A549 (cell line): ENCODE data around the gene HK1. TPM values are rescaled to one million over a fixed set of nuclear protein-coding genes. Genes with fewer than 3 reads are reported as not detected.

Experiments
- ATAC-seq, 2 experiments: fragments of 200-7000 bp in 1 of 2; fragments of >200 bp in 1 of 2; cut with Nextera tagmentation in 1 of 2; cut with Tn5 transposase in 1 of 2; 3 replicates each; pipeline versions ENCODE4 v1.8.0 to v1.9.1; 2018 to 2020; ENCODE audit warnings: mild to moderate bottlenecking in 1 of 2, moderate library complexity in 1 of 2
- CTCF ChIA-PET: fragments of 300-600 bp; sonication (Branson Sonifier 250); formaldehyde crosslinking; extraction: SDS; loops from one replicate; lab custom pipeline; 2021; ENCODE audit warnings: antibody characterized with exemption, inconsistent platforms; lab: Yijun Ruan, JAX
- POLR2A ChIA-PET: fragments of 350-600 bp; formaldehyde crosslinking; extraction: SDS; loops from one replicate; lab custom pipeline; 2021; ENCODE audit warnings: antibody characterized with exemption, inconsistent platforms; lab: Yijun Ruan, JAX
- DNase-seq, 2 experiments: peaks; one replicate each; pipeline versions ENCODE4 v3.0.0 to v3.0.0-alpha.2; 2011 to 2016; ENCODE audit warnings: low read depth in 1 of 2, low spot score in 1 of 2
- FAIRE-seq: peaks from 2 replicates; lab custom pipeline; 2011; peaks lifted over from hg19 to GRCh38; lab: Jason Lieb, UNC
- H3K27ac ChIP-seq, 2 experiments: fragments of >200 bp; sonication (Bioruptor Twin); formaldehyde crosslinking; 3 replicates each; pipeline ENCODE4 v1.5.1; 2016 to 2017
- H3K4me1 ChIP-seq: fragments of >200 bp; sonication (Bioruptor Twin); formaldehyde crosslinking; 3 replicates; pipeline ENCODE4 v1.6.1; 2016
- H3K4me2 ChIP-seq: fragments of >200 bp; sonication (Bioruptor Twin); formaldehyde crosslinking; 3 replicates; pipeline ENCODE4 v1.6.1; 2016
- H3K4me3 ChIP-seq: fragments of >200 bp; sonication (Bioruptor Twin); formaldehyde crosslinking; 3 replicates; pipeline ENCODE4 v1.5.1; 2016
- H3K9me3 ChIP-seq: fragments of >200 bp; sonication (Bioruptor Twin); formaldehyde crosslinking; 3 replicates; pipeline ENCODE4 v1.6.1; 2016
- ATOH8 ChIP-seq: fragments of 250-450 bp; sonication (Bioruptor Pico); IDR thresholded peaks from 2 replicates; pipeline ENCODE4 v1.5.0; 2020; ENCODE audit warnings: low read depth, mild to moderate bottlenecking, moderate library complexity
- BCL3 ChIP-seq: fragments of >200 bp; sonication (Bioruptor Twin); formaldehyde crosslinking; IDR thresholded peaks from 3 replicates; pipeline ENCODE4 v1.6.1; 2016
- CBX8 ChIP-seq: fragments of 200-600 bp; sonication (generic); IDR thresholded peaks from 2 replicates; pipeline ENCODE4 v1.6.1; 2016
- CEBPB ChIP-seq, 2 experiments: fragments of >200 bp in 1 of 2; sonication (Bioruptor Twin) in 1 of 2; formaldehyde crosslinking in 1 of 2; IDR thresholded peaks; 2 replicates each; pipeline ENCODE4 v1.6.1; 2012 to 2016
- CTCF ChIP-seq: fragments of >200 bp; sonication (Bioruptor Twin); formaldehyde crosslinking; IDR thresholded peaks from 3 replicates; pipeline ENCODE4 v1.5.1; 2016
- ELK1 ChIP-seq: fragments of 150-350 bp; IDR thresholded peaks from 2 replicates; pipeline ENCODE4 v1.6.1; 2014; ENCODE audit warnings: low read depth, mild to moderate bottlenecking, low read length
- FOSB ChIP-seq: fragments of 250-450 bp; sonication (Bioruptor Pico); IDR thresholded peaks from 2 replicates; pipeline ENCODE4 v1.5.0; 2020; ENCODE audit warnings: mild to moderate bottlenecking, moderate library complexity
- GATA3 ChIP-seq: IDR thresholded peaks from 2 replicates; pipeline ENCODE4 v1.6.1; 2012; ENCODE audit warnings: borderline replicate concordance
- HES2 ChIP-seq: fragments of >200 bp; sonication (Bioruptor Twin); formaldehyde crosslinking; IDR thresholded peaks from 2 replicates; pipeline ENCODE4 v1.6.1; 2016
- HEYL ChIP-seq: fragments of 250-450 bp; sonication (Bioruptor Pico); IDR thresholded peaks from 2 replicates; pipeline ENCODE4 v1.8.0; 2021; ENCODE audit warnings: mild to moderate bottlenecking, moderate library complexity
- HOXA7 ChIP-seq: fragments of 250-450 bp; sonication (Bioruptor Pico); IDR thresholded peaks from 2 replicates; pipeline ENCODE4 v1.5.0; 2020; ENCODE audit warnings: mild to moderate bottlenecking, moderate library complexity
- HOXB13 ChIP-seq: fragments of 250-450 bp; sonication (Bioruptor Pico); IDR thresholded peaks from 2 replicates; pipeline ENCODE4 v1.5.0; 2020; ENCODE audit warnings: low read depth, mild to moderate bottlenecking, moderate library complexity
- JUN ChIP-seq, 2 experiments: fragments of >200 bp; sonication (Bioruptor Twin); formaldehyde crosslinking; IDR thresholded peaks; 2 replicates in 1 of 2; 3 replicates in 1 of 2; pipeline ENCODE4 v1.6.1; 2016 to 2017
- JUNB ChIP-seq: fragments of >200 bp; sonication (Bioruptor Twin); formaldehyde crosslinking; IDR thresholded peaks from 2 replicates; pipeline ENCODE4 v1.6.1; 2016
- KDM5A ChIP-seq: fragments of 200-600 bp; sonication (generic); IDR thresholded peaks from 2 replicates; pipeline ENCODE4 v1.6.1; 2016; ENCODE audit warnings: antibody characterized with exemption, mild to moderate bottlenecking
- MAZ ChIP-seq: fragments of 150-350 bp; IDR thresholded peaks from 2 replicates; pipeline ENCODE4 v1.6.1; 2014; ENCODE audit warnings: antibody characterized with exemption, low read depth, low read length, borderline replicate concordance
- MYC ChIP-seq: IDR thresholded peaks from 2 replicates; pipeline ENCODE4 v1.6.1; 2012; ENCODE audit warnings: mild to moderate bottlenecking, inconsistent platforms, low read length, improper control_type of control experiment, borderline replicate concordance
- NR3C1 ChIP-seq: fragments of >200 bp; sonication (Bioruptor Twin); formaldehyde crosslinking; IDR thresholded peaks from 3 replicates; pipeline ENCODE4 v1.6.1; 2017
- PHF8 ChIP-seq: fragments of 200-600 bp; sonication (generic); IDR thresholded peaks from 2 replicates; pipeline ENCODE4 v1.6.1; 2016; ENCODE audit warnings: low read depth, mild to moderate bottlenecking, antibody characterized with exemption, moderate library complexity, borderline replicate concordance
- POLR2A ChIP-seq: IDR thresholded peaks from 2 replicates; pipeline ENCODE4 v1.6.1; 2012; ENCODE audit warnings: mild to moderate bottlenecking, low read length
- RAD21 ChIP-seq, 2 experiments: fragments of >200 bp in 1 of 2; sonication (Bioruptor Twin) in 1 of 2; formaldehyde crosslinking in 1 of 2; IDR thresholded peaks in 1 of 2; conservative IDR thresholded peaks in 1 of 2; 2 replicates in 1 of 2; 3 replicates in 1 of 2; pipeline ENCODE4 v1.6.1; 2012 to 2018; ENCODE audit warnings: inconsistent platforms in 1 of 2
- REST ChIP-seq: fragments of 200-600 bp; sonication (generic); IDR thresholded peaks from 2 replicates; pipeline ENCODE4 v1.6.1; 2016; ENCODE audit warnings: antibody characterized with exemption, mild to moderate bottlenecking, moderate library complexity
- SMC3 ChIP-seq: fragments of >200 bp; sonication (Bioruptor Twin); formaldehyde crosslinking; IDR thresholded peaks from 3 replicates; pipeline ENCODE4 v1.6.1; 2018; ENCODE audit warnings: inconsistent platforms
- TP53 ChIP-seq: fragments of 250-450 bp; sonication (Bioruptor Pico); IDR thresholded peaks from 2 replicates; pipeline ENCODE4 v1.5.0; 2021; ENCODE audit warnings: mild to moderate bottlenecking, moderate library complexity
- USF2 ChIP-seq: fragments of 450-650 bp; IDR thresholded peaks from 2 replicates; pipeline ENCODE4 v1.6.1; 2014; ENCODE audit warnings: antibody characterized with exemption
- ZC3H11A ChIP-seq: fragments of 450-650 bp; IDR thresholded peaks from 2 replicates; pipeline ENCODE4 v1.6.1; 2014; ENCODE audit warnings: antibody characterized with exemption, mild to moderate bottlenecking
- ZSCAN20 ChIP-seq: fragments of 250-450 bp; sonication (Bioruptor Pico); IDR thresholded peaks from 2 replicates; pipeline ENCODE4 v1.8.0; 2022; ENCODE audit warnings: mild to moderate bottlenecking, moderate library complexity
- WGBS: methylation state at CpG from one replicate; pipeline ENCODE4 v1.1.6; 2017; ENCODE audit errors: missing lambda C conversion rate; 5-methylcytosine and 5-hydroxymethylcytosine counted together
- polyA plus RNA-seq, 4 experiments: library from polyadenylated mRNA; depleted of rRNA in 3 of 4; stranded (reverse); fragments of >200 nt; fragmentation: RNase III in 1 of 4; extraction: RNeasy Plus Mini Kit Qiagen cat#74134 plus additional on column Dnase treatment in 1 of 4; gene quantifications; 2 replicates in 3 of 4; 3 replicates in 1 of 4; pipeline ENCODE4 v1.2.3, GENCODE V29; 2011 to 2017

HK1 gene
- polyA plus RNA-seq, 2 of the 4 experiments (the other 2 are of a cell fraction): 17.3 to 58.9 TPM

- no peak overlapping the region for H3K27ac ChIP-seq
- WGBS: 80% methylated on average over 1 of the region's 1 CpG
- ChIA-PET CTCF (interaction anchor here (1.4 to 21.3 kb wide), 5 partner anchors 10 to 235 kb away, joined by 4 to 424 read pairs (median 24); no protein-coding TSS in a partner anchor), POLR2A (interaction anchor here (0.7 kb wide), 1 partner anchor 237 kb away, joined by 10 read pairs; no protein-coding TSS in a partner anchor)
- no peak for DNase-seq
- no peak overlapping the region for H3K4me2 ChIP-seq
- no peak for TF ChIP-seq ZC3H11A
- no peak for TF ChIP-seq MAZ
- no peak for TF ChIP-seq PHF8
- no peak for TF ChIP-seq CEBPB (IDR thresholded peaks at IDR 0.05)
- no peak for TF ChIP-seq MYC
- TF ChIP-seq GATA3: no peak
- no peak for TF ChIP-seq TP53 (CRISPR knock-in tag)
- TF ChIP-seq RAD21 (conservative IDR thresholded peaks at IDR 0.05 in 1 of 2, IDR thresholded peaks at IDR 0.05 in 1 of 2): no peak
- no peak for TF ChIP-seq HES2
- no peak for TF ChIP-seq HOXA7 (CRISPR knock-in tag)
- no peak for TF ChIP-seq ELK1
- TF ChIP-seq POLR2A: no peak
- no peak for TF ChIP-seq ATOH8
- no peak for TF ChIP-seq BCL3
- TF ChIP-seq FOSB (CRISPR knock-in tag): no peak
- no peak for TF ChIP-seq CTCF
- TF ChIP-seq ZSCAN20 (CRISPR knock-in tag): no peak
- no peak for TF ChIP-seq CBX8
- no peak for TF ChIP-seq USF2
- no peak for ATAC-seq
- no peak overlapping the region for H3K4me3 ChIP-seq
- no peaks in the 10 kb centered on the region for H3K9me3 ChIP-seq
- no peak for FAIRE-seq
- peaks cover 5% of the 10 kb centered on the region for H3K4me1 ChIP-seq
These were observed 124.8 kb downstream of the HK1 start for GRCh38 chr10:69403066-69403465.

GRCh38 chr10:69403519-69403918 lies 125.2 kb downstream of the HK1 start:
- DNase-seq (no peak), ATAC-seq (no peak), FAIRE-seq (no peak)
- ChIA-PET POLR2A (interaction anchor here (0.7 to 1.0 kb wide), 2 partner anchors 167 to 237 kb away, joined by 5 to 10 read pairs; no protein-coding TSS in a partner anchor), CTCF (interaction anchor here (1.3 to 21.3 kb wide), 6 partner anchors 10 to 235 kb away, joined by 3 to 424 read pairs (median 16); no protein-coding TSS in a partner anchor)
- Histone ChIP-seq H3K9me3 (no peaks in the 10 kb centered on the region), H3K27ac (no peak overlapping the region), H3K4me3 (no peak overlapping the region), H3K4me1 (peaks cover 8% of the 10 kb centered on the region), H3K4me2 (no peak overlapping the region)
- 67% methylated on average over 3 of the region's 3 CpGs for WGBS
- TF ChIP-seq HEYL (CRISPR knock-in tag) (no peak), SMC3 (no peak), USF2 (no peak), KDM5A (no peak), REST (no peak), JUN (IDR thresholded peaks at IDR 0.05) (no peak), HOXB13 (CRISPR knock-in tag) (no peak), MYC (no peak), GATA3 (no peak), CEBPB (IDR thresholded peaks at IDR 0.05) (no peak), NR3C1 (no peak), JUNB (no peak)
